Liver (tissue), 9 donors: ENCODE measurements around the gene IL20. TPM values are rescaled to one million over a fixed set of nuclear protein-coding genes. Genes with fewer than 3 reads are reported as not detected.

Source experiments
- DNase-seq: peaks from one replicate; pipeline ENCODE4 v3.0.0-alpha.2; 2017; ENCODE audit warnings: low spot score
- H3K27ac ChIP-seq, 2 donors: one replicate each; pipeline ENCODE4 v1.7.0; 2013; ENCODE audit warnings: inconsistent platforms in 2 of 2, low read length in 2 of 2, control low read depth in 1 of 2, low read depth in 1 of 2, mild to moderate bottlenecking in 1 of 2
- H3K27me3 ChIP-seq, 4 donors: one replicate each; pipeline versions ENCODE4 v1.6.1 to v1.7.0; 2013; ENCODE audit warnings: low read length in 3 of 4, inconsistent platforms in 1 of 4, mild to moderate bottlenecking in 1 of 4, moderate library complexity in 1 of 4; ENCODE audit not compliant: control insufficient read depth in 4 of 4, insufficient read depth in 4 of 4
- H3K36me3 ChIP-seq, 4 donors: one replicate each; pipeline versions ENCODE4 v1.6.1 to v1.7.0; 2013; ENCODE audit warnings: low read length in 3 of 4, mild to moderate bottlenecking in 3 of 4, low read depth in 1 of 4, moderate library complexity in 1 of 4; ENCODE audit not compliant: control insufficient read depth in 4 of 4, insufficient read depth in 3 of 4
- H3K4me1 ChIP-seq, 4 donors: one replicate each; pipeline versions ENCODE4 v1.6.1 to v1.7.0; 2013; ENCODE audit warnings: low read length in 3 of 4, mild to moderate bottlenecking in 3 of 4, moderate library complexity in 1 of 4; ENCODE audit not compliant: control insufficient read depth in 4 of 4, insufficient read depth in 4 of 4
- H3K4me3 ChIP-seq, 3 donors: one replicate each; pipeline versions ENCODE4 v1.6.1 to v1.7.0; 2013; ENCODE audit warnings: low read length in 3 of 3, control low read depth in 1 of 3, low read depth in 1 of 3, mild to moderate bottlenecking in 1 of 3
- H3K9ac ChIP-seq, 2 donors: one replicate each; pipeline ENCODE4 v1.7.0; 2013; ENCODE audit warnings: low read length in 2 of 2, mild to moderate bottlenecking in 2 of 2, moderate library complexity in 2 of 2, control low read depth in 1 of 2, low read depth in 1 of 2
- H3K9me3 ChIP-seq, 4 donors: one replicate each; pipeline versions ENCODE4 v1.6.1 to v1.7.0; 2013; ENCODE audit warnings: low read length in 3 of 4; ENCODE audit not compliant: control insufficient read depth in 4 of 4
- ATF3 ChIP-seq: IDR thresholded peaks from 2 replicates; pipeline ENCODE4 v1.6.1; 2016; ENCODE audit warnings: antibody characterized with exemption
- CTCF ChIP-seq: fragments of 150-350 bp; IDR thresholded peaks from 2 replicates; pipeline ENCODE4 v1.5.1; 2017; ENCODE audit warnings: improper control_type of control experiment, low read depth, low read length; ENCODE audit not compliant: missing input control
- EGR1 ChIP-seq, 2 donors: IDR thresholded peaks; 2 replicates each; pipeline ENCODE4 v1.6.1; 2016 to 2018; ENCODE audit warnings: antibody characterized with exemption in 2 of 2, low read depth in 2 of 2
- FOXA1 ChIP-seq: IDR thresholded peaks from 2 replicates; pipeline ENCODE4 v1.6.1; 2016; ENCODE audit warnings: antibody characterized with exemption
- FOXA2 ChIP-seq: IDR thresholded peaks from 2 replicates; pipeline ENCODE4 v1.6.1; 2016; ENCODE audit warnings: antibody characterized with exemption
- GABPA ChIP-seq, 2 donors: IDR thresholded peaks in 1 of 2; conservative IDR thresholded peaks in 1 of 2; 2 replicates each; pipeline ENCODE4 v1.6.1; 2016; ENCODE audit warnings: antibody characterized with exemption in 2 of 2, mild to moderate bottlenecking in 1 of 2, moderate library complexity in 1 of 2
- HNF4A ChIP-seq, 2 donors: conservative IDR thresholded peaks; 2 replicates each; pipeline ENCODE4 v1.6.1; 2016; ENCODE audit warnings: antibody characterized with exemption in 2 of 2, mild to moderate bottlenecking in 2 of 2
- HNF4G ChIP-seq: IDR thresholded peaks from 2 replicates; pipeline ENCODE4 v1.6.1; 2016; ENCODE audit warnings: antibody characterized with exemption
- JUND ChIP-seq, 2 donors: IDR thresholded peaks; 2 replicates each; pipeline ENCODE4 v1.6.1; 2016; ENCODE audit warnings: antibody characterized with exemption in 2 of 2
- NR2F2 ChIP-seq: IDR thresholded peaks from 2 replicates; pipeline ENCODE4 v1.6.1; 2016; ENCODE audit warnings: antibody characterized with exemption
- RAD21 ChIP-seq, 2 donors: IDR thresholded peaks; 2 replicates each; pipeline ENCODE4 v1.6.1; 2016; ENCODE audit warnings: antibody characterized with exemption in 2 of 2, mild to moderate bottlenecking in 2 of 2
- RXRA ChIP-seq, 2 donors: IDR thresholded peaks; 2 replicates each; pipeline ENCODE4 v1.6.1; 2017 to 2018; ENCODE audit warnings: antibody characterized with exemption in 2 of 2, mild to moderate bottlenecking in 1 of 2
- SP1 ChIP-seq: IDR thresholded peaks from 2 replicates; pipeline ENCODE4 v1.6.1; 2018; ENCODE audit warnings: antibody characterized with exemption, mild to moderate bottlenecking
- TAF1 ChIP-seq: conservative IDR thresholded peaks from 2 replicates; pipeline ENCODE4 v1.6.1; 2016; ENCODE audit warnings: antibody characterized with exemption, mild to moderate bottlenecking
- YY1 ChIP-seq: IDR thresholded peaks from 2 replicates; pipeline ENCODE4 v1.6.1; 2016; ENCODE audit warnings: antibody characterized with exemption, mild to moderate bottlenecking
- WGBS: extraction: QIAGEN DNeasy Blood & Tissue Kit; methylation state at CpG from one replicate; pipeline ENCODE4 v1.1.7; 2013; 5-methylcytosine and 5-hydroxymethylcytosine counted together
- polyA plus RNA-seq, 2 donors: library from polyadenylated mRNA; stranded (reverse) in 1 of 2; unstranded in 1 of 2; fragments of 200-250 nt in 1 of 2; fragments of >200 nt in 1 of 2; fragmentation: Nextera tagmentation in 1 of 2; extraction: Ambion mirVana in 1 of 2; gene quantifications; one replicate each; pipeline versions ENCODE4 v1.2.1 to v1.2.3, GENCODE V29; 2013 to 2015
- total RNA-seq, 2 donors: library from RNA; depleted of rRNA; stranded (reverse); fragments of >200 nt; gene quantifications; one replicate each; pipeline ENCODE4 v1.2.3, GENCODE V29; 2014
- TF ChIP-seq, protein P1 (sequence below): IDR thresholded peaks from 2 replicates; pipeline ENCODE4 v1.6.1; 2016; ENCODE audit warnings: antibody characterized with exemption, mild to moderate bottlenecking
- TF ChIP-seq, protein P2 (sequence below): IDR thresholded peaks from 2 replicates; pipeline ENCODE4 v1.6.1; 2016; ENCODE audit warnings: antibody characterized with exemption
- donor health status: healthy.
- donor health status: healthy.
- donor health status: healthy.
- donor health status: healthy.
- donor health status: healthy.

IL20 gene
- total and polyA plus RNA-seq, 4 donors: 0.17 TPM; not detected in 3

DNA sequence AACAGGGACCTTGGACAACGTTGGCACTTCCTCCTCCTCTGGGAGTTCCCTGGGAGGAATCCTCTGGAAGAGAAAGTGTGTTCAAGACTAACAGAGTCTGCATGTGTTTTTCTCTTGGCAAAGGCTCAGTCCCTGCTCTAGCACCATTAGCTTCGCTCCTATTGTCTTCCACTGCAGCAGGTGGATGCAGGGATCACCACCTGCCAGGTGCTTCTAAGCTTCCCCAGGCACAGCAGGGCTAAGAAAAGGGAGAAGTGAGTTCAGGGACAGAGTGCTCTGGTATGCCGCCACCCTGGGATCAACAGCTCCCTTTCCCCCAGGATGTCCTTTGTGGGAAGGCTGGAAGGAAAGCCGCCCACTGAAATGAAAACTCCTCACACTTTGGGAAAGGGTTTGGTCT is 43.9 kb upstream of the IL20 start (continued):
- TF ChIP-seq EGR1 (IDR thresholded peaks at IDR 0.05; ENCODE audit: low read depth in 2 of 2) (no peak), TAF1 (no peak), FOXA2 (no peak)

- no peak for DNase-seq
- H3K4me3 ChIP-seq: no peak overlapping the region
- no peak overlapping the region for H3K9ac ChIP-seq
- H3K27me3 ChIP-seq: peaks cover 0 to 2% (median 0%) of the 10 kb centered on the region in 4 donors
- H3K9me3 ChIP-seq: no peaks in the 10 kb centered on the region
- 80% methylated on average over 5 of the region's 5 CpGs for WGBS
- TF ChIP-seq CTCF (no peak), TAF1 (no peak), SP1 (no peak), EGR1 (IDR thresholded peaks at IDR 0.05; ENCODE audit: low read depth in 2 of 2) (no peak), RXRA (IDR thresholded peaks at IDR 0.05) (no peak), FOXA1 (no peak)
- peaks cover 0 to 2% (median 0%) of the 10 kb centered on the region in 4 donors for H3K4me1 ChIP-seq
- no peaks in the 10 kb centered on the region for H3K36me3 ChIP-seq
- H3K27ac ChIP-seq: no peak overlapping the region
These were observed 41.7 kb upstream of the IL20 start for GRCh38 chr1:206823727-206824126.

DNA sequence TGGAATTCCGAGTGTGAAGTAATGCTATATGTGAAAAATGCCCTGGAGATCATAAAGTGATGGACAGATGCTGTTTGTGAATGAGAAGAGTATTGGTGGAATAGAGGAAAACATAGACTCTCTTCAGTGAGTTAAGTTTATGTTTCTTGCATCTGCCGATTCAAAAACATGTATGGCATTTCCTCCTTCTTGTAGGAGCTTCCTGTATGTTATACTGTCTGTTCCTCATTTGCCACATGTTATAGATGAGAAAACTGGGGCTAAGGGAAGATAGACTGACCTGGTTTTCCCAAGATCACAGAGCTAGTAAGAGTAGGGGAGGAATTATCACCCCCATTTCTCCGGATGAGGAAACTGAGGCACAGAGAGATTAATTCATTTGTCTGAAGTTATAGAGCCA is 41.1 kb upstream of the IL20 start:
- H3K36me3 ChIP-seq: no peaks in the 10 kb centered on the region
- H3K4me1 ChIP-seq: peaks cover 0 to 2% (median 0%) of the 10 kb centered on the region in 4 donors
- no peak overlapping the region for H3K27ac ChIP-seq
- TF ChIP-seq RXRA (IDR thresholded peaks at IDR 0.05): no peak
- no peak for TF ChIP-seq NR2F2
- H3K9ac ChIP-seq: no peak overlapping the region
- H3K27me3 ChIP-seq: peaks cover 0 to 2% (median 0%) of the 10 kb centered on the region in 4 donors
- H3K4me3 ChIP-seq: no peak overlapping the region
- WGBS: 69% methylated on average over 3 of the region's 3 CpGs
- no peak for DNase-seq
- no peaks in the 10 kb centered on the region for H3K9me3 ChIP-seq

DNA sequence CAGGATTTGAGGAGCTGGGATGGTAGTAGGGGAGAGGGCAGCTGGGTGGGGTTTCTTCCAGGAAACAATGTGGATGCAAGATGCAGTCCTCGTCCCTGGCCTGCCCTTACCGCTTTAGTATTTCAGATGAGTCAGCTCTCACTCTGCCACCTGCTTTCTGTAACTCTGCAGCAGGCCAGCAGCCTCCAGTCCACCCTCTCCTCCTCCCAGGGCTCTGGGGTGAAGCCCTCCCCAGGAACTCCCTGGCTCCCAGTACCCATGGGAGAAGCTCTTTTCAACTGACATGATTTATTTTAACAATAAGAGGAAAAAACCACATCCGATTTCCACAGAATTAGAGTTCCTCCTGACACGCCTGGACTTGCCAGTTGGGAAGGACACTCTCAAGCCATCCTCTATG is 39.0 kb upstream of the IL20 start:
- Histone ChIP-seq H3K4me1 (peaks cover 0 to 2% (median 0%) of the 10 kb centered on the region in 4 donors), H3K36me3 (no peaks in the 10 kb centered on the region), H3K9me3 (no peaks in the 10 kb centered on the region), H3K9ac (no peak overlapping the region), H3K27me3 (peaks cover 0 to 2% (median 0%) of the 10 kb centered on the region in 4 donors), H3K4me3 (no peak overlapping the region), H3K27ac (no peak overlapping the region)
- WGBS: 70% methylated on average over 4 of the region's 4 CpGs
- TF ChIP-seq HNF4G: no peak
- no peak for TF ChIP-seq RXRA (IDR thresholded peaks at IDR 0.05)
- no peak for TF ChIP-seq EGR1 (IDR thresholded peaks at IDR 0.05; ENCODE audit: low read depth in 2 of 2)
- DNase-seq: no peak

GRCh38 chr1:206828061-206828460 is 37.4 kb upstream of the IL20 start:
- WGBS: 93% methylated on average over 1 of the region's 1 CpG
- no peaks in the 10 kb centered on the region for H3K9me3 ChIP-seq
- peaks cover 0 to 2% (median 0%) of the 10 kb centered on the region in 4 donors for H3K4me1 ChIP-seq
- H3K4me3 ChIP-seq: no peak overlapping the region
- peaks cover 0 to 2% (median 0%) of the 10 kb centered on the region in 4 donors for H3K27me3 ChIP-seq
- H3K9ac ChIP-seq: no peak overlapping the region
- no peaks in the 10 kb centered on the region for H3K36me3 ChIP-seq
- TF ChIP-seq RAD21 (IDR thresholded peaks at IDR 0.05) (no peak), FOXA2 (no peak), SP1 (no peak), EGR1 (IDR thresholded peaks at IDR 0.05; ENCODE audit: low read depth in 2 of 2) (no peak), GABPA (IDR thresholded peaks at IDR 0.05 in 1 of 2, conservative IDR thresholded peaks at IDR 0.05 in 1 of 2) (no peak), FOXA1 (no peak), JUND (IDR thresholded peaks at IDR 0.05) (no peak), YY1 (no peak), HNF4A (conservative IDR thresholded peaks at IDR 0.05) (no peak), NR2F2 (no peak), RXRA (IDR thresholded peaks at IDR 0.05) (no peak), ATF3 (no peak)
- TF ChIP-seq, protein P1, sequence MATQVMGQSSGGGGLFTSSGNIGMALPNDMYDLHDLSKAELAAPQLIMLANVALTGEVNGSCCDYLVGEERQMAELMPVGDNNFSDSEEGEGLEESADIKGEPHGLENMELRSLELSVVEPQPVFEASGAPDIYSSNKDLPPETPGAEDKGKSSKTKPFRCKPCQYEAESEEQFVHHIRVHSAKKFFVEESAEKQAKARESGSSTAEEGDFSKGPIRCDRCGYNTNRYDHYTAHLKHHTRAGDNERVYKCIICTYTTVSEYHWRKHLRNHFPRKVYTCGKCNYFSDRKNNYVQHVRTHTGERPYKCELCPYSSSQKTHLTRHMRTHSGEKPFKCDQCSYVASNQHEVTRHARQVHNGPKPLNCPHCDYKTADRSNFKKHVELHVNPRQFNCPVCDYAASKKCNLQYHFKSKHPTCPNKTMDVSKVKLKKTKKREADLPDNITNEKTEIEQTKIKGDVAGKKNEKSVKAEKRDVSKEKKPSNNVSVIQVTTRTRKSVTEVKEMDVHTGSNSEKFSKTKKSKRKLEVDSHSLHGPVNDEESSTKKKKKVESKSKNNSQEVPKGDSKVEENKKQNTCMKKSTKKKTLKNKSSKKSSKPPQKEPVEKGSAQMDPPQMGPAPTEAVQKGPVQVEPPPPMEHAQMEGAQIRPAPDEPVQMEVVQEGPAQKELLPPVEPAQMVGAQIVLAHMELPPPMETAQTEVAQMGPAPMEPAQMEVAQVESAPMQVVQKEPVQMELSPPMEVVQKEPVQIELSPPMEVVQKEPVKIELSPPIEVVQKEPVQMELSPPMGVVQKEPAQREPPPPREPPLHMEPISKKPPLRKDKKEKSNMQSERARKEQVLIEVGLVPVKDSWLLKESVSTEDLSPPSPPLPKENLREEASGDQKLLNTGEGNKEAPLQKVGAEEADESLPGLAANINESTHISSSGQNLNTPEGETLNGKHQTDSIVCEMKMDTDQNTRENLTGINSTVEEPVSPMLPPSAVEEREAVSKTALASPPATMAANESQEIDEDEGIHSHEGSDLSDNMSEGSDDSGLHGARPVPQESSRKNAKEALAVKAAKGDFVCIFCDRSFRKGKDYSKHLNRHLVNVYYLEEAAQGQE: no peak
- TF ChIP-seq, protein P2, sequence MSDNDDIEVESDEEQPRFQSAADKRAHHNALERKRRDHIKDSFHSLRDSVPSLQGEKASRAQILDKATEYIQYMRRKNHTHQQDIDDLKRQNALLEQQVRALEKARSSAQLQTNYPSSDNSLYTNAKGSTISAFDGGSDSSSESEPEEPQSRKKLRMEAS: no peak
- H3K27ac ChIP-seq: no peak overlapping the region
- DNase-seq: no peak
